Lung (tissue), 12 donors: Measurements from ENCODE around the gene OGA. TPM values are rescaled to one million over a fixed set of nuclear protein-coding genes. Genes with fewer than 3 reads are reported as not detected.
A peak's percentile ranks its signal among the peaks of the same experiment; 100 is the strongest.

Experiments
- ATAC-seq: fragments of 200-7000 bp; cut with Tn5 transposase; one replicate; pipeline ENCODE4 v1.9.1; 2020; ENCODE audit warnings: moderate number of reproducible peaks; ENCODE audit not compliant: insufficient read depth, low FRiP score
- DNase-seq, 3 donors: peaks; one replicate each; pipeline ENCODE4 v3.0.0-alpha.2; 2013 to 2017
- H3K27ac ChIP-seq, 2 donors: one replicate each; pipeline ENCODE4 v1.5.1; 2013; ENCODE audit warnings: mild to moderate bottlenecking in 2 of 2, moderate library complexity in 2 of 2, control low read depth in 1 of 2, inconsistent platforms in 1 of 2, low read depth in 1 of 2, low read length in 1 of 2
- H3K27me3 ChIP-seq, 3 donors: one replicate each; pipeline ENCODE4 v1.5.1; 2013; ENCODE audit warnings: low read length in 2 of 3; ENCODE audit not compliant: control insufficient read depth in 3 of 3, insufficient read depth in 3 of 3
- H3K36me3 ChIP-seq, 4 donors: one replicate each; pipeline ENCODE4 v1.5.1; 2013; ENCODE audit warnings: low read length in 4 of 4, mild to moderate bottlenecking in 1 of 4, moderate library complexity in 1 of 4; ENCODE audit not compliant: control insufficient read depth in 4 of 4, insufficient read depth in 4 of 4
- H3K4me1 ChIP-seq, 5 donors: one replicate each; pipeline ENCODE4 v1.5.1; 2013; ENCODE audit warnings: low read length in 5 of 5, mild to moderate bottlenecking in 2 of 5, moderate library complexity in 1 of 5; ENCODE audit not compliant: control insufficient read depth in 5 of 5, insufficient read depth in 5 of 5
- H3K4me3 ChIP-seq: one replicate; pipeline ENCODE4 v1.5.1; 2013; ENCODE audit warnings: mild to moderate bottlenecking, control low read depth, moderate library complexity
- H3K9ac ChIP-seq, 2 donors: one replicate each; pipeline ENCODE4 v1.5.1; 2013; ENCODE audit warnings: low read length in 2 of 2, control low read depth in 1 of 2; ENCODE audit not compliant: insufficient read depth in 1 of 2
- H3K9me3 ChIP-seq, 4 donors: one replicate each; pipeline ENCODE4 v1.5.1; 2013; ENCODE audit warnings: low read length in 3 of 4, mild to moderate bottlenecking in 1 of 4, moderate library complexity in 1 of 4; ENCODE audit not compliant: control insufficient read depth in 4 of 4, insufficient read depth in 3 of 4
- WGBS, 2 donors: extraction: QIAGEN DNeasy Blood & Tissue Kit; methylation state at CpG; one replicate each; pipeline ENCODE4 v1.1.7; 2013; 5-methylcytosine and 5-hydroxymethylcytosine counted together
- polyA plus RNA-seq, 2 donors: library from polyadenylated mRNA; stranded (reverse); fragments of 200-250 nt; gene quantifications; one replicate each; pipeline ENCODE4 v1.2.1, GENCODE V29; 2013
- total RNA-seq, 2 donors: library from RNA; depleted of rRNA in 1 of 2; stranded (reverse); fragments of >200 nt in 1 of 2; gene quantifications; one replicate each; pipeline ENCODE4 v1.2.1, GENCODE V29; 2014 to 2021
- TF ChIP-seq, protein P1 (sequence below): IDR thresholded peaks from 2 replicates; pipeline ENCODE4 v1.5.1; 2012; ENCODE audit warnings: mild to moderate bottlenecking; ENCODE audit errors: control extremely low read depth, extremely low read depth
- donor health status: control.
- donor health status: control.
- donor health status: Bipolar disorder and iron deficiency.
- donor health status: healthy.
- donor health status: DM: yes; HTN: yes; CAD: no.

OGA gene
- total and polyA plus RNA-seq, 4 donors: 45.7 to 362 (median 69.7) TPM

DNA sequence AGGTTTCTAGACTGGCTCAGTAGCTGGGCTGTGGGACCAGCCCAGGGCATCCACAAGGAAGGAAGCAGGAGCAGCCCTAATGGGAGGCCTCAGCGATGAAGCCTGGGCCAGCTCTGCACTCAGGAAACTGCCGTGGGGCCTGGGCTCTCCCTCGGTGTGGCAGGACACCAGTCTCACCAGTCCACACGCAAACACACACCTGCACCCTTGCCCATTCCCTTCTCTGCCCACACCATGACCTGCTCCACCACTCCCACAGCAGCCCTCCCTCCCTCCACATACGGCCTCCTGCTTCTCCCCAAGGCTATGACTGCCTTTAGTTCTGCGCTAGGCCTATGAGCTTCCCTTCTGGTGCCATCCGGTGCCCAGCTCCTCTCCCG is 49.5 kb downstream of the OGA start:
- Histone ChIP-seq H3K9me3 (peaks cover 0 to 9% (median 0%) of the 10 kb centered on the region in 4 donors), H3K4me3 (no peak overlapping the region), H3K36me3 (no peaks in the 10 kb centered on the region), H3K27me3 (peaks cover 0 to 52% (median 34%) of the 10 kb centered on the region in 3 donors), H3K9ac (no peak overlapping the region), H3K4me1 (peaks cover 0 to 12% (median 0%) of the 10 kb centered on the region in 5 donors), H3K27ac (no peak overlapping the region)
- DNase-seq (no peak), ATAC-seq (no peak)
- TF ChIP-seq, protein P1, sequence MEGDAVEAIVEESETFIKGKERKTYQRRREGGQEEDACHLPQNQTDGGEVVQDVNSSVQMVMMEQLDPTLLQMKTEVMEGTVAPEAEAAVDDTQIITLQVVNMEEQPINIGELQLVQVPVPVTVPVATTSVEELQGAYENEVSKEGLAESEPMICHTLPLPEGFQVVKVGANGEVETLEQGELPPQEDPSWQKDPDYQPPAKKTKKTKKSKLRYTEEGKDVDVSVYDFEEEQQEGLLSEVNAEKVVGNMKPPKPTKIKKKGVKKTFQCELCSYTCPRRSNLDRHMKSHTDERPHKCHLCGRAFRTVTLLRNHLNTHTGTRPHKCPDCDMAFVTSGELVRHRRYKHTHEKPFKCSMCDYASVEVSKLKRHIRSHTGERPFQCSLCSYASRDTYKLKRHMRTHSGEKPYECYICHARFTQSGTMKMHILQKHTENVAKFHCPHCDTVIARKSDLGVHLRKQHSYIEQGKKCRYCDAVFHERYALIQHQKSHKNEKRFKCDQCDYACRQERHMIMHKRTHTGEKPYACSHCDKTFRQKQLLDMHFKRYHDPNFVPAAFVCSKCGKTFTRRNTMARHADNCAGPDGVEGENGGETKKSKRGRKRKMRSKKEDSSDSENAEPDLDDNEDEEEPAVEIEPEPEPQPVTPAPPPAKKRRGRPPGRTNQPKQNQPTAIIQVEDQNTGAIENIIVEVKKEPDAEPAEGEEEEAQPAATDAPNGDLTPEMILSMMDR: no peak
- 80 to 85% methylated on average over 8 of the region's 8 CpGs for WGBS, 2 donors

DNA sequence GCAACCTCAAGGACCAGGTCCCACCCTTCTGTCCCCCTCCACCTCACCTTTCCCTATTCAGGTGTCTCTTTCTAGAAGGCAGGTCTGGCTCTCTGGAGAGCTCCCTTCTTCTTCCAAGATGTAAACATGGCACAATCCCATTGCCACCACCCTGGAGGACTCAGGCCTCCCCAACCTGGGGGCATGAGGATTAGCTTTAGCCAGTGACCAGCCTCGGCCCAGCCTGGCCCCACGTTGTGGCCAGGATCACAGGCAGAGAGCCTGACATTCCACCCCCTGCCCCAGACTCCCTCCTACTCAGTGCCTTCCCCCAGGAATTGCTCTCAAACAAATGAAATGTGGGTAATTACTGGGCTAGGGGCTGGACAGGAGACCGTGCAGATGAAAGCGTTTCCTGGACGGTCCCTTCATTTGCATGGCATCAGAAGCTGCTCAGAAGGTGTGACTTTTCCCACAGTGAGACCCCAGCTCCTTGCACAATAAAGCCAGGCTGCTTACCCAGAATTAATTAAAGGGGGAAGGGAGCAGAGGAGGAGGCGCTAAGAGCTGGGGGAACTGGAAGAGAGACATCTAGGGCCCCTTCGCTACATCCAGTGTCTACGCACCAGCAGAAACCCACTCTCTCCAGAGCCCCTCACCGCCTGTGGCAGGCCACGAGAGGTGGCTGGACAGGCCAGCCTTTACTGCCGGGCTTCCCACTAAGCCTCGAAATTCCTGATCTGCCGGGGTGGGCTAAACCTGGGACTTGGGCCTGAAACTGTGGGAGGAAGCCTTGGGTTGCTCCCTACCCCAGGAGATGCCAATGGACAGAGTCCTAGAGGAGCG is 50.1 kb downstream of the OGA start:
- TF ChIP-seq, protein P1: no peak
- no peaks in the 10 kb centered on the region for H3K36me3 ChIP-seq
- no peak for DNase-seq
- no peak for ATAC-seq
- WGBS, 2 donors: 68 to 70% methylated on average over 14 of the region's 14 CpGs
- H3K4me3 ChIP-seq: no peak overlapping the region
- no peak overlapping the region for H3K27ac ChIP-seq
- peaks cover 0 to 9% (median 0%) of the 10 kb centered on the region in 4 donors for H3K9me3 ChIP-seq
- H3K27me3 ChIP-seq: peaks cover 1 to 46% (median 28%) of the 10 kb centered on the region in 3 donors
- peaks cover 0 to 12% (median 0%) of the 10 kb centered on the region in 5 donors for H3K4me1 ChIP-seq
- H3K9ac ChIP-seq: no peak overlapping the region

DNA sequence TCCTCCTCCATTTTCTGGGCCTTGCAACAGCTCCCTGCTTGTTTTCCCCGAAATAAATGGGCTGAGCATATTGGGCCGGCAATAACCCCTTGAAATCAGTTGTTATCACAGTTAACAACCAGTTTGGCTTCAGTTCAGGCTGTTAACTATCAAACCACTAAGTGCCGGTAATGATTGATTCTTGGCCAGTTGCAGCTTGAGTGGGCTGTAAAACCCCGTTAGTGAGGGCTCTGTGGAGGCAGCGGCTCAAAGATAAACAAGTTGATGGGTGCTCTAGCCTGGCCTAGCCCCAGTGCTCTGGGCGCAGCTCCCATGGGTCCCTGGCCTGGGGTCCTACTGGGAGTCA is 50.7 kb downstream of the OGA start:
- WGBS, 2 donors: 39 to 66% methylated on average over 6 of the region's 6 CpGs

More for the DNA sequence above, 50.7 kb downstream of the OGA start:
- Histone ChIP-seq H3K27ac (no peak overlapping the region), H3K4me1 (peaks cover 0 to 12% (median 0%) of the 10 kb centered on the region in 5 donors), H3K27me3 (peaks cover 5 to 40% (median 22%) of the 10 kb centered on the region in 3 donors), H3K9me3 (peaks cover 0 to 7% (median 0%) of the 10 kb centered on the region in 4 donors), H3K4me3 (no peak overlapping the region), H3K36me3 (no peaks in the 10 kb centered on the region), H3K9ac (no peak overlapping the region)
- TF ChIP-seq, protein P1: no peak
- ATAC-seq: no peak
- peak in 2 of 3 donors; percentile 49 to 67 for DNase-seq
